ENCODE measurements around the gene RBM20.

Gene RBM20

DNA sequence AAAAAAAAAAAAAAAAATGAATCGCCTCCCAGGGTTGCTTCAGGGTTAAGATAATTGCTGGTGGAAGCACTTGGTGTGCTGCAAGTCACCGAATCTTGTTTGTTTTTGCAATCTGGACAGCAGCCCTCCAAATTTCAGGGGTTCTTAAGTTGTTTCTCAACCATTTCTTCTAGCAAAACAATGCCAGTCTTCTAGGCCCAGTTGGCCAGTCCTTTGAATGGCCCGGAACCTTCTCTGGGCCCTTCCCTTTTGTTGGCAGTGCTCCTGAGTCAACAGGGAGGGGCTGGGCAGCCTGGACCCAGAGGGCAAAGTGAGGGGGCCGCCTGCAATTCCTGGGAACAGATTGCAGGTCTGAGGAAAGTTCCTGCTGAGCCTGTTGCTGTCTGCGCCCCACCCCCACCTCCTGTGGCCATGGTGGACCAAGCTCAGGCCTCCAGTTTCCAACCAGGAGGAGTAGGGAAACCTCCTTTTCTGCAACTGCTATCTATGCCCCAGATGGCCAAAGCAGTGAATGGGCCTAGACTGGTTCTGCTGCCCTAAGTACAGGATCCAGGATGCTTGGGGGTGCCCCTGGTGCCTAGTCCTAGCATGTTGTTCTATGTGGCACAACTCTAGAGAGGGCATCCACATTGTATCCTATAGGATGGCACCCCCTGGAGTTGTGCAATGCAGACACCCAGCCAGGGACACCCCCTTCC, 196.2 kb downstream of the RBM20 start:
- DNase-seq, result no peak

DNA sequence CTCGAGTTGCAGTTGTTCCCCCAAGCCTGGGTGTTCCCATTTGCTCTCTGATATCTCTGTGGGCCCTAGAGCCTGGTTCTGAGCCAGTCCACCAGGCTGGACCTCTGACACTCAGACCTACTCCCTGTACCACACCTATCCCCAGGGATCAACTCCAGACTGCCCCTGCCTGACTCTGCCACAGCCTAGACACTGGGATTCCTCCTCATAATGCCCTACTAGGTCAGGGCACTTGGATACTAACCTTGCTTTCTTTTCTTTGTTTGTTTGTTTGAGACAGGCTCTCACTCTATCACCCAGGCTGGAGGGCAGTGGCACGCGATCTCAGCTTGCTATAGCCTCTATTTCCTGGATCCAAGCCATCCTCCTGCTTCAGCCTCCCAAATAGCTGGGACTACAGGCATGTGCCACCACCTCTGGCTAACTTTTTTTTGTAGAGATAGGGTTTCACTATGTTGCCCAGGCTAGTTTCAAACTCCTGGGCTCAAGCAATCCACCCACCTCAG, 196.8 kb downstream of the RBM20 start:
- DNase-seq, result no peak

GRCh38 chr10:110841767-110842267, 197.7 kb downstream of the RBM20 start:
- DNase-seq, result peak; percentile 43

- DNase-seq, result no peak
Observed at GRCh38 chr10:110842326-110842904, 198.3 kb downstream of the RBM20 start.

DNA sequence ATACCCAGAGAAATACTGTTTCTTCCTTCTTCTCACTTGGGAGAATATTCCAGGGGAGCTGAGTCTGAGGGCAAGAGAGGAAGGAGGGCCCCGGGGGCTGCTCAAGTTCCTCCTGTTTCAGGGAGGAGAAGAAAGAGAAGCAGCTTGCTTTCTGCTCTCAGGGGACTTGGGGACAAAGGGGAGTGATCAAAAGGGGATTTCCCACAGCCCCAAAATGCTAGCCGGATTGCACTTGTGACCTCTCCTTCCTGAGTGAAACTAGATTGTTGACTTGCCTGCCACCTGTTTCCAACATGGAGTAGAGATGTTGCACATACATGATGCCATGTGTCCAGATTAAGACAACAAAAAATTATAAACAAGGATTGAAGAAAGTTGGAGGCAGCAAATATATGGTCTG, 198.9 kb downstream of the RBM20 start:
- DNase-seq, result peak; percentile 50

- DNase-seq, result no peak
Observed at GRCh38 chr10:110843796-110844616, 199.9 kb downstream of the RBM20 start.

- no peak for DNase-seq
Observed at GRCh38 chr10:110844617-110844881, 200.4 kb downstream of the RBM20 start.

DNA sequence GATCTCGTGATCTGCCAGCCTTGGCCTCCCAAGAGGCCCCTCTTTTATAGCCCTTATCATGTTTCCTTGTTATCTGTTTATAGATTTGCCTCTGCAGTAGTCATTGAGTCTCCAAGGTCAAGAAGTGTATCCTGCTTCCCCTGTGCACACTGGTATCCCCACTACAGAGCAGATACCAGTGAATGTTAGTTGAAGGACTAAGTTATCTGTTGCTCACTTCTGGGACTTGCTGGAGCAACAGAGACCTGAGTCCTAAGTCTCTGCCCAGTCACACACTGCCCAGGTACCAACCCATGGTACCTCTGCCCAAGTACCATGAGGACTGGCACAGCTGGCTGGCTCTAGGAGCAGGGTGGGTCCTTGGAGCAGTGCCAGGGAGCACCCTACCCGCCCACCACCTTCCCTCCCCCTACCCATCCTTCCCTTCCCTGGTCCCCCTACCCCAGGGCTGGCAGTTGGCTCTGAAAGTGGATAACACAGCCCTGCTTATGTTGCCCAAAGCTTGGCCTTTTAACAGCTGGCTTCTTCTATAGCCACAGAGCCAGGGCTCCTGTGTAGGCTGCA, 201.1 kb downstream of the RBM20 start:
- no peak for DNase-seq

GRCh38 chr10:110845756-110846620, 201.9 kb downstream of the RBM20 start:
- no peak for DNase-seq

GRCh38 chr10:110847374-110847773, 203.2 kb downstream of the RBM20 start:
- DNase-seq, result no peak

- no peak for DNase-seq
Observed at GRCh38 chr10:110848106-110848505, 204.0 kb downstream of the RBM20 start.

GRCh38 chr10:110850099-110850498, 206.0 kb downstream of the RBM20 start:
- DNase-seq, result no peak

DNA sequence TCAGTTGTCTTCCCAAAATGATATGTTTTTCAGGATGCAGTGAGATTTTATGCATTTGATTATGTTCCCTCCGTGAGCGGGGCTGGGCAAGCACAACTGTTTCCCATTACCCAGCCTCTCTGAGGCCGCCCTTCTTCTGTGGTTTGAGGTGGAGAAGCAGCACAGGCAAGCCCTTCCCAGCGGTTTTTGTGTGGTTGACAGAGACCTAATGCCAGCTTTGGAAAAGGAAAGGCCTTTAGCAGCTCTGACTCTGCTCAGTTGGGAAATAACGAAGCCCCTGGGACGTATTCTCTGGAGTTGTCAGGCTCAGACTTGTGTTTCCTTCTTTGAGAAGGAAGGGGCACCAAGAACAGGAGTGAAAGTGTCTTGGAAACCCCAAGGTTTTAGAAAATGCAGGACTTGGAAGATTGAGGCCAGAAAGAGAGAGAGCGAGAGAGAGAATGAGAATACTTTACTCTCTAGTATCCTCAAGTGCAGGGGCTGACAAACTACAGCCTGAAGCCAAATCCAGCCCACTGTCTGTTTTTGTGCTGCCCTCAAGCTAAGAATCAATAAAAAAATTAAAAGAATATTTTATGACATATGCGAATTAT, 207.0 kb downstream of the RBM20 start:
- no peak for DNase-seq

DNA sequence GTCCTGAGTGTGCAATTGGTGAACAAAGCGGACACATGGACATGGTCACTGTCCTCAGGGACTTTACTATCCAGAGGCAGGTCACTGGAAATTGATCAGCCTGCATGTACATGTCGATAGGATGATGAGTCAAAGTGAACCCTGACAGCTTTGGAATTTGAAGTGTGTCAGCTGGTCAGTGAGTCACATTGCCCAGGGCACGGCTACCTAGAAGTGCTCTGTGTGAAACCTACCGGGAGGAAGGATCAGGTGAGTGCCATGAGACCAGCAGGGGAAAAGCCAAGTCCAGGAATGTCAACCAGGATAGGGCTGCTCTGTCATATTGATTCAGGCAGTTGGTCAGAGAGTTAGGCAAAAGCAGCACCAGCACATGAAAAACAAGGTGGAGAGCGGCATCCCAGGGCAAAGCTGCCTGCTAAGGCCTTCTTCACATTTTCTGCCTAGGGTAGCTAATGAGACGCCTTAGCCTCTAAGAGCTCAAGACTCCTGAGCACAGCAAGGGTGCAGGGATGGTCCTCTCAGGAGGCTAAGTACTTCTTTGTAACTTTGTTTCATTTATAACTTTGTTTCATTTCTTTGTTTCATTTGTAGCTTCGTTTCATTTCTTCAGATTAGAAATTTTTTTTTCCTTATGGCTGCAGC, 208.2 kb downstream of the RBM20 start:
- peak; percentile 63 for DNase-seq

DNA sequence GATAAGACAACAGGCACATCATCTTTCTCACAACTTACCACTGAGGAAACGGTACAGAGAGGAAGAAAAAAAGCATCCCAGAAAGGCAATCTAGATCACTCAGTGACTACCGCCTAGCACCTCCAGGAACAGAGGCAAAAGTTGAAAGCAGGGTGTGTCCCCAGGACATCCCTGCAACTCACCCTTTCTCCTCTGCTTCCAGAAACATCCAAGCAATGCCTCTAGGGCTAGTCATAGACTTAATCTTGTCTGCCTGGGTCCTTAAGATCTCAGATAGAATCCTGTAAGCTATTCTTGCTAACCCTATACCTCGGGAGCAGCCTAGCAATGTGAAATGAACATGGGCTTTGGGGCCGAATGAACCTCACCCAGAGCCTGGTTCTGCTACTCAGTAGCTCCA, 208.8 kb downstream of the RBM20 start:
- DNase-seq, result no peak

DNA sequence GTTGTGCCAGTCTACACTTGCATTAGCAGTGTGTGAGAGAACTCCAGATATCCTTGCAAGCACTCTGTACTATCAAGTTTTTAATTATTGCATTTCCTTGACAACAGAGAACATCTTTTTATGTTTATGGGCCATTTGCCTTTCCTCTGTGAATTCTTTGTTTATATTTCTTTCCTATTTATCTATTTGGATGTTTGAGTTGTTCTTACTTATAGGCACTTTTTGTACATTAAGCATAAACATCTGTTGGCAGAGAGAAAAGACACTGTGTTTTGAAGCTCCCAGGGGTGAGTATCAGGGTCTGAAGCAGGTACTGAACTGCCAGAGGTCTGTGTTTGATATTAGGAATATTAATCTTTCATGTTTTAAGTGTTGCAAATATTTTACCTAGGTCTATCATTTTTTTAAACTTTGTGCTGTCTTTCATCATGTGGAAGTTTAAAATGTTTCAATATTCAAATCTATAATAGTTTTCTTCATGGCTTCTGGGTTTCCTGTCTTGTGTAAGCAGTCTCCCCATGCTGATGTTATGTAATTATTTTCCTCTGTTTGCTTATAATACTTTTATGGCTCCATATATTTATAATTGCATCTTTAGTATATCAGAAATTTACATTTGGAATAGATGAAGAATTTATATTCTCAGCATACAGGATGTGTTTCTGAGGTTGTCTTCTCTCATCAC, 209.9 kb downstream of the RBM20 start:
- DNase-seq, result no peak

DNA sequence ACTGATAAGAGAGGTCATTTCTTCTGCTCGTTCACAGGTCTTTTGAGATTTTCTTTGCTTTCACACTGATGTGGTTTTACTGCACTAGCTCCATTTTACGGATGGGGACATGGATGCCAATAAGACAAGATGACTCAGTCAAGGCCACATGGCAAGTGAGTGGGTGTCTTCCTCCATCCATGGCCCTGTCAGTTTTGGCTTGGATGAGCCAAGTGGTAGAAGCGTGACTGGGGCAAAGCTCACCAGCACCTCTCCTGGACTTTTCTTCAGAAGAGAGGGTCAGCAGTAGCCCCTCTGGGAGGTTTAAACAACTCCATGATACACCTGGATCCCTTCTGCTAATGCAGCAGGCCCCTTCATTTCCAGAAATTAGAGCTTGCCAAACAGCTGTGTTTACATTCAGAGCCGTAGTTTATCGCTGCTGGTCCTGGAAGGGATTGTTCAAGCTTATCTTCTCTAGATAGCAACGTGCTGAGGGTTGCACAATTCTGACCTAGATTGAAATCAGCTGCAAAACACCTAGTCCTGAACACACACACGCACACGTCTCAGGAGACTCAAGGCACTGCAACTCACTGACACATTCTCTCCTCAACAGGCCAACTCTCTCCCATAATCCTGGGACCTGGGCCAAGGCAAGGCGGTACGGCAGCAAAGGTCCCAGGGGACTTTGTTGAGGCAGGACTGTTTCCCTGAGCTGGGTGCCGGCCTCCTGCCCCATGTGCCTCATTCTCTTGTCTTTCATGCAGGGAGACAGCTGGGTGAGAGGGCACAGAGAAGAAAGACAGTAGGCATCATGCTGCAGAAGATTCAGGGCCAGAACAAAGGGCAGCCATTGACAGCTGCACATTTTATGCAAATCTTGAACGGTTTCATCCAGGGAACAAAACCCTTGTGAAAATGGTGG, 213.4 kb downstream of the RBM20 start:
- peak; percentile 42 for DNase-seq

DNA sequence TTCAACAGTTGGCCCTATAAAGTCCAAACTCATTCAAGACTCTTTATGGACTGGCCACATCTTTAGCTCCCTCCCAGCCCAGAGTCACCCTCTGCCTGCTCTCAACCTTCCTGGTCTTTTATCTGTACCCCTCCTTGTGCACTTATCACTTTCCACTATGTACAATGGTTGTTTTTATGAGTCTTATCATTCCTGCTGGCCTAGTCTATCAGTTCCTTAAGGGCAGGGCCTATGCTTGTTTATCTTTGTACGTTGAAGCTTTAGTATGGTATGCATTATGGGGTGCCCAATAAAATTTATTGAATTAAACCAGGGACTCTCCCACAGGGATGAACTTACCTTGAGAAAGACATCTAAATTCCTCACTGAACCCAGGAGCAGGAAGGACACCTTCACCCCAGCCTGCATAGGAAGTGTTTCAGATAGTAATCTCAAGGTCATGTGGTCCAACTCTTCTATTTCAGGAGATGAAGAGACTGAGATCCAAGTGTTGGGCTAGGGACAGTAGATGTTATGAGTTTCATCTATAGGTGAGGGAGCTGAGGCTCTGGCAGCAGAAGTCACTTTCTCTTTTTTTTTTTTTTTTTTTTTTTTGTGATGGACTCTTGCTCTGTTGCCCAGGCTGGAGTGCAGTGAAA, 214.3 kb downstream of the RBM20 start:
- no peak for DNase-seq

GRCh38 chr10:110859206-110859972, 215.3 kb downstream of the RBM20 start:
- no peak for DNase-seq
